Muscle layer of duodenum (tissue), 2 donors: Measurements from ENCODE around the gene CBLN1.
"Not testable (repeated sequence)": the region's sequence is repeated elsewhere in the genome, so short reads cannot be mapped to it uniquely, and the experiment has no call there.

Source experiments
- H3K27ac ChIP-seq: one replicate; pipeline ENCODE4 v1.7.0; 2013; ENCODE audit warnings: mild to moderate bottlenecking, low read length
- H3K27me3 ChIP-seq: one replicate; pipeline ENCODE4 v1.7.0; 2013; ENCODE audit warnings: low read depth, mild to moderate bottlenecking, control low read depth, low read length
- H3K36me3 ChIP-seq, 2 donors: one replicate each; pipeline ENCODE4 v1.7.0; 2013; ENCODE audit warnings: low read length in 2 of 2, control low read depth in 1 of 2, mild to moderate bottlenecking in 1 of 2; ENCODE audit not compliant: insufficient read depth in 2 of 2, control insufficient read depth in 1 of 2
- H3K4me1 ChIP-seq, 2 donors: one replicate each; pipeline ENCODE4 v1.7.0; 2013; ENCODE audit warnings: low read length in 2 of 2, mild to moderate bottlenecking in 2 of 2, control low read depth in 1 of 2, moderate library complexity in 1 of 2; ENCODE audit not compliant: insufficient read depth in 2 of 2, control insufficient read depth in 1 of 2
- H3K4me3 ChIP-seq, 2 donors: one replicate each; pipeline ENCODE4 v1.7.0; 2013; ENCODE audit warnings: low read length in 2 of 2, low read depth in 1 of 2, mild to moderate bottlenecking in 1 of 2
- H3K9me3 ChIP-seq, 2 donors: one replicate each; pipeline ENCODE4 v1.7.0; 2013; ENCODE audit warnings: low read length in 2 of 2, control low read depth in 1 of 2, mild to moderate bottlenecking in 1 of 2; ENCODE audit not compliant: control insufficient read depth in 1 of 2
- donor health status: healthy.

The CBLN1 gene

DNA sequence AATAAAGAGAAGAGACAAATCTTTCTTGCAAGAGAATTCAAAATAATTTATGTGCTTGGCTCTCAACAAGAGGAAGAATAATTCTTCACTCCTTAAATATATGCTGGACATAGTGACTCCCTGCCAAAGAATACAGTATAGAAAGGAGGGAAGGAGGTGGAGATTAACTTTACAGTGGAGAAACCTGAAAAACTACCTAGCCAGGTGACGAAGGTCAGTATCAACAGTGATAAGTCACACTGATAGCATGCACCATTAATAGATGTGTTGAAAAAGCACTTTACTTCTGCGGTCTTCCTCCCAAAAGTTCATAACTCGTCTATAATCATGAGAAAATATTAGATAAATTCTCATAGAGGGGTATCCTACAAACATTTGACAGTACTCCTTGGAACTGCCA lies 21.4 kb downstream of the CBLN1 start:
- H3K9me3 ChIP-seq = peaks cover 0 to 5% of the 10 kb centered on the region in 2 donors
- H3K27ac ChIP-seq = no peak overlapping the region
- H3K27me3 ChIP-seq = no peaks in the 10 kb centered on the region
- H3K36me3 ChIP-seq = no peaks in the 10 kb centered on the region
- H3K4me1 ChIP-seq = no peaks in the 10 kb centered on the region
- H3K4me3 ChIP-seq = no peak overlapping the region

DNA sequence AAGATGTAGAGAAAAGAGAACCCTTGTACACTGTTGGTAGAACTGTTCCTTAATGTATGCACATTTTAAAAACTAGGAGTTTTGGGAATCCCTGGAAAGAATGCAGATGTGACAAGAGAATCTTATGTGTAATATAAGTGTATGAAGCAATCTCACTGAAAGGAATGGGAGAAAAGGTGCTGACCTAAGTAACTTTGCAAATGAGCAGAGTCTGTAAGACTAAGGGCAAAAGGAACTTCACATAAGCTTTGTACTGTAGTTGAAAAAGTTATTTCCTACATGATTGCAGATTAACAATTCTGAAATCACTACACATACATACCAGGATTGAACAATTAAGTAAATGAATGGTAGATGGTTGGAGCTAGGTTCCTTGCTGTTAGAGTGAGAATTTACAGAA lies 22.3 kb downstream of the CBLN1 start:
- H3K9me3 ChIP-seq = peaks cover 0 to 5% of the 10 kb centered on the region in 2 donors
- no peaks in the 10 kb centered on the region for H3K36me3 ChIP-seq
- no peaks in the 10 kb centered on the region for H3K27me3 ChIP-seq
- no peak overlapping the region for H3K4me3 ChIP-seq
- H3K4me1 ChIP-seq = no peaks in the 10 kb centered on the region
- no peak overlapping the region for H3K27ac ChIP-seq

DNA sequence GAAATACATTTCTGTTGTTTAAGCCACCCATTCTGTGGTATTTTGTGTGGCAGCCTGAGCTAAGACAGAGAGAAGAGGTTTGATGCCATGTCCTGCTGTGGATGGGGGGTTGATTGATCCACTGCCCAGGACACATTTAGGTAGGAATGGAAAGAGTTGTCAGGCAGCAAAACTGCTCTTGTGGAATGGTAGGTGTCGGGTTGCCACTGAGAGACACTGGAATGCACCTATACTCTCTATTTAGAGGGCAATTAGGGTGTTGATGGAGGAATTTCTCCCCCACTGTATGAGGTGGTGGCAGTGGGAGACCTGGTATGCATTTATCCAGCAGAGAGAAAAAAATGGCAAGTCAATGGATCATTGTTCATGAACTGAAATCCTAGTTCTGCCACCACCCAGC lies 30.9 kb downstream of the CBLN1 start:
- H3K36me3 ChIP-seq = no peaks in the 10 kb centered on the region
- H3K27me3 ChIP-seq = no peaks in the 10 kb centered on the region

DNA sequence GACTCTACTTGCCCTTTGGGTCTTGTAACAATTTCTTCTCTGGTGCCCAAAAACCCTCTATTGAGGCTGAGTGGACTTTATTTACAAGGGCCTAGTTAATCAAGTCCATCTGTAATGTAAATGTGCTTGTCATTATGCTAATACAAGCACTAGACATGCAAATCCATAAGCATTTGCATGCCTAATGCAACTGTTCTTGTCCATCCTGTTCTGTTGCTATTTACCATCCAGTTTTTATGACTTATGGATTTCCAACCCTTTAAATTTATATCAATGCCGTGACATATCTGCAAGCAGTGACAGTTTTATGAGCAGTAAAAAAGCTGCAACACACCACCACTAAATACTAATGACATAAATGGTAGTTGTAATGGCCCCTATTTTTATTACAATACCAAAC lies 33.4 kb downstream of the CBLN1 start:
- Histone ChIP-seq H3K4me1 (no peaks in the 10 kb centered on the region), H3K9me3 (no peaks in the 10 kb centered on the region), H3K36me3 (no peaks in the 10 kb centered on the region), H3K27ac (no peak overlapping the region), H3K4me3 (no peak overlapping the region), H3K27me3 (no peaks in the 10 kb centered on the region)

More for the DNA sequence above, 30.9 kb downstream of the CBLN1 start:
- H3K9me3 ChIP-seq = no peaks in the 10 kb centered on the region
- H3K4me1 ChIP-seq = no peaks in the 10 kb centered on the region
- no peak overlapping the region for H3K27ac ChIP-seq
- no peak overlapping the region for H3K4me3 ChIP-seq

GRCh38 chr16:49236216-49236615 lies 45.4 kb downstream of the CBLN1 start:
- no peaks in the 10 kb centered on the region for H3K4me1 ChIP-seq
- H3K36me3 ChIP-seq = no peaks in the 10 kb centered on the region
- H3K4me3 ChIP-seq = no peak overlapping the region
- no peaks in the 10 kb centered on the region for H3K9me3 ChIP-seq
- H3K27me3 ChIP-seq = no peaks in the 10 kb centered on the region
- no peak overlapping the region for H3K27ac ChIP-seq

- H3K36me3 ChIP-seq, H3K9me3 ChIP-seq, H3K4me1 ChIP-seq, H3K27me3 ChIP-seq, H3K27ac ChIP-seq, H3K4me3 ChIP-seq: not testable (repeated sequence)
Observed at GRCh38 chr16:49228335-49228734, 53.3 kb downstream of the CBLN1 start.
